HG02852 (cell line): ENCODE results near the gene ADAMTS3.
A peak's percentile ranks its signal among the peaks of the same experiment; 100 is the strongest.

ENCODE experiments used
- ATAC-seq: cut with Tn5 transposase; IDR thresholded peaks from one replicate; pipeline ENCODE4 v1.9.1; 2021; ENCODE audit warnings: mild to moderate bottlenecking, moderate library complexity; ENCODE audit not compliant: unreplicated experiment

ADAMTS3 gene

GRCh38 chr4:72568959-72569718, at the start of gene ADAMTS3:
TSS of gene ADAMTS3 (minus strand) at chr4:72569221. CDS start at chr4:72568762, 459 bp downstream.
- ATAC-seq, result no peak

DNA sequence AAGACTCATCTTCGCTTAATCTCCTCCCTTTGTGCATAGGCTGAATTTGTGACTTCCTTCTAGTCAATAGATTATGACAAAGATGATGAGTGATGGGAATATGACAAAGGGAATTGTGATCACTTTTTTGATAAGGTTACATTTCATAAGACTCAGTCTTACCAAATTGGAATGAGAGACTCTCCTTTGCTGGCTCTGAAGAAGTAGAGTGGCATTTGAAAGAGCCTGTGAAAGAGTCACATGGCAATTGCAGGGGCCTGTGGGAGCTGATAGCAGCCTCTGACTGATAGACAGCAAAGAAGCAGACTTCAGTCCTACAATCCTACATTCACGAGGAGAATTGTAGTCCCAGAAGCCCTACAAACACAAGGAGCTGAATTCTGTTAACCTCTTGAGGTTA, 44.9 kb upstream of the ADAMTS3 start:
- ATAC-seq, result no peak

GRCh38 chr4:72606751-72607150, 37.7 kb upstream of the ADAMTS3 start:
- no peak for ATAC-seq

- ATAC-seq, result no peak
These were observed 35.3 kb upstream of the ADAMTS3 start for GRCh38 chr4:72604324-72604723.

- no peak for ATAC-seq
These were observed 33.7 kb upstream of the ADAMTS3 start for GRCh38 chr4:72602396-72603376.

- no peak for ATAC-seq
These were observed 22.8 kb upstream of the ADAMTS3 start for GRCh38 chr4:72591547-72592454.

DNA sequence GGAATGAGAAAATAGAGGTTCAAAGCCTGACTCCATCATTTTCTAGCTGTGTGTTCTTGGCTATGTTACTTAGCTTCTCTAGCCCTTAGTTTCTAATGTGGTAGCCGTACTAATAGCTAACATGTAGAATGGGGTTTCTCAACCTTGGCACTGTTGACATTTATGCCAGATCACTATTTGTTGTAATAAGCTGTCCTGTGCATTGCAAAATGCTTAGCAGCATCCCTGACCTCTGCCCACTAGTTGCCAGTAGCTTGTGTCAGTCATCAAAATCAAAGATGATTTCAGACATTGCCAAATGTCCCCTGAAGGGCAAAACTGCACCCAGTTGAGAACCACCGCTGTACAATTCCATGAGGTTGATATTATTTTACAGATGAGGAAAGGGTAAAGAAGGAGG, 18.3 kb upstream of the ADAMTS3 start:
- no peak for ATAC-seq

DNA sequence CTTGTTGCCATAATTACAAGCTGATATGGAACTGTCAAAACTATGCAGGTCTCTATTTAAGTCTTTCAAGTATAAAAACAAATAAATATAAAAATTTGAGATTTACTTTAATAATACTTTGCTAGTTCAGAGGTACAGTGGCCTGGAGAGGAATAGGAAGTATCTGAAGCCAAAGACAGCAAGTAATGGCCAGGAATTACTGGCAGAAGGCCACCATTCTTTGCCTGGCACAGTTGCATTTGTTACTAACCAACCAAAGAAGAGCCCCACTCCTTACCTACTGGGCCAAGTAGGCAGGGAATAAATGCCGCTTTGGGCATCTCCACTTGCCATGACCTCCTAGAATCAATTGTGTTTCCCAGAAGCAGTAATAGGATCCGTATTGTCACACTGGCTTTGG, 13.8 kb upstream of the ADAMTS3 start:
- ATAC-seq, result no peak

DNA sequence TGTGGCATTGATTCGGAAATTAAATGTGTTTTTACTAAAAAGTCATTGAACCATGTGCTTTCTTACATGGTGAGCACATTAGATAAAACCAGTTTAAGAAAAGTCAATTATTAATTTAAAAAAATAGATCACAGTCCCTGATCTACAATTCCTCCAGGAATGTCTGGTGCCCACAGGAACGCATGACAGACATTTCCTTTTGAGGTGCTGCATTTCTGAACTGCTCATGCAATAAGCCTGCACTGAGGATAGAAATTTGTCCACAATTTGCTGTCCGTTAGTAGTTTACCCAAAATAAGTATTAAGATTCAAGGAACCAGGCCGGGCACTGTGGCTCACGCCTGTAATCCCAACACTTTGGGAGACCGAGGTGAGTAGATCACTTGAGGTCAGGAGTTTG, 8.2 kb upstream of the ADAMTS3 start:
- no peak for ATAC-seq

- ATAC-seq, result no peak
These were observed 2.3 kb upstream of the ADAMTS3 start for GRCh38 chr4:72571337-72571736.

- ATAC-seq, result no peak
These were observed 756 bp upstream of the ADAMTS3 start for GRCh38 chr4:72569719-72570235.

DNA sequence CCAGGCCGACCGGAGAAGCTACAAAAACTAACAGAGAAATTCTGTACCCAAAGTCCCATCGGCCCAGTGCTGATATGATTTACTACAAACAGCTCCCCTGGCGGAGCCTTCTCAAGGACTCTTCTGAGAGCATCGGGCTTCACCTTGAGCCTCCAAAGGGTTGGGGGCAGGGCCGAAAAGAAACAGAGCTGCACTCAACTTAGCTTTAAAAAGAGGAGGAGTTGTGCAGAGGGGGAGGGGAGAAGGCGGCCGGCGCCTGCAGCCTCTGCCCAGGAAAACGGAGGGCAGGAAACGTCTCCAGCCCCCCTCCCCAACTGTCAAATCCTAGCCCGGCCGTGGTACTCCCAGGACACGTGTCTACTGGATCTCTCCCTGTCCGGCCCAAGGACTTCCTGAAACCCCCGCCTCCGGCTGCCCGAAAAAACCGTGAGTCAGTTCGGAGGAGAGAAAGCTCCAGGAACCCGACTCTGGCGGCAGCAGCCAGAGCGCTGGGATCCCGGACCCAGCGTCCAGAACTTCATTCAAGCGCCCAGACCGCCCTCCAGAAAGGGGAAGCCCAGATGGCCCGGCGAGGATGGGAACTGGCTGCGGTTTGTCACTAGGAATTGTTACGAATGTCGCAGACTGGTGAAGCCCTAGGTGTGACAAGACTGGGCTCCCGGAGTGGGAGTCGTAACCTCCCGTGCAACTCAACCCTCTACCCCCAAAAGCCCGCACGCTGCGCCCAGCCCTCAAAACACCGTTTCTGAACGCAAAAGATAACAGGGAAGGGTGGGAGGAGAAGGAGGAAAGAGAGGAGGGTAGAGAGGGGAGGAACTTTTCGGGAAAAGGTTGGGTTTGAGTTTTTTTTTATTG, 973 bp downstream of the ADAMTS3 start:
- ATAC-seq, result peak; percentile 49

- no peak for ATAC-seq
These were observed 2.0 kb downstream of the ADAMTS3 start for GRCh38 chr4:72567036-72567435.

DNA sequence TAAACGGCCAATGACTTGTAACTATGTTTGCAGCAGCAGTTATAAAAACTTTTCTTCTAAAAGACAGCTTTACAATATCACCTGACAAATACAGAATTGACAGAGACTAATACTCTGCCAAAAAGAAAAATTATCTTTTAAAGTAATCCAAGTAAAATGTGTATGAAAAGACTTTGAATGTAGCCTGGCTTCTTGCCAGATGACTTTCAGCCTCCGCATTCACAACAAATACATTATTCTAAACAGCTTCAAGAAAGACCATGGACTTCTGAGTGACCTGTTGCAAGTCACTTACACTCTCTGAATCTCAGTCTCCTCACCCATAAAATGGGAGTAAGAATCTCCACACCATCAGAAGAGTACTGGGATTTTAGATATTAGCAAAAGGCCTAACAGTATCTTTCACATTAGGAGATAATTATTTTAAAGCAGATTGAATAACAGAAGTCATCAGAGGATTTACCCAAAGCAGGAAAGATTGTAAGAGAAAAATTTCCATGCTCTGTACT, 2.5 kb downstream of the ADAMTS3 start:
- ATAC-seq, result no peak

DNA sequence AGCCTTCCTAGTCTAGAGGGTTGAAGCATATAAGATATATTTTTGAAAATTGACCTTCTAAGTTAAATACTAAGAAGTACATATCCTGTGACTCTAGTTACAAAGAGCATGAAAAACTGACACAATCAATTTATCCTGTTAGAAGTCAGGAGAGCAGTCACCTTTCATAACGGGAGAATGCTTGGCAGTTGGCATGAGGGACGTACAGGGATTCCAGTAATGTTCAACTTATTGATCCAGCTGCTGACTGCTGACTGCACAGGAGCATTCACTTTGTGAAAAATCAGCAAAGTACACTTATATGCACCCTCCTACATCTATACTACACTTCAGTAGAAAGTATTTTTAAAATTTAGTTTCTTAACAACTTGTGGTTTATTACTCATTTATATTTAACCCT, 4.2 kb downstream of the ADAMTS3 start:
- no peak for ATAC-seq

DNA sequence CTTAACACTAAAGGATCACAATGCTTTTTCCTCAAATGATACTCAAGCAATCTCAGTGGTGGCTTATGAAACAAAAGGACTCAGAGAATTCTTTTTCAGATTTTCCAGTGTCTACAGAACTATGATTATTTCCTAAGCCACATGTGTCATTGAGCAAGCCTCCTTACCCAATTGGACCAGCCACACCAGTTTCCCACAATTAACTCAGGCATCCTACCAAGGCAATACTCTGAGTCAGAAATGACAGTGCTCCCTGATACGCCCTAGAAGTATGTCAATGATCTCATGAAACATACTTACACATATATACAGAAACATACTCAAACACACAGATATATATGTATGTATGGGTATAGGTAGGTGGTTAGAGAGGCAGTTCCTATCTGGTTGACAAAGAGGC, 4.8 kb downstream of the ADAMTS3 start:
- no peak for ATAC-seq

- ATAC-seq, result no peak
These were observed 10.4 kb downstream of the ADAMTS3 start for GRCh38 chr4:72558655-72559054.

DNA sequence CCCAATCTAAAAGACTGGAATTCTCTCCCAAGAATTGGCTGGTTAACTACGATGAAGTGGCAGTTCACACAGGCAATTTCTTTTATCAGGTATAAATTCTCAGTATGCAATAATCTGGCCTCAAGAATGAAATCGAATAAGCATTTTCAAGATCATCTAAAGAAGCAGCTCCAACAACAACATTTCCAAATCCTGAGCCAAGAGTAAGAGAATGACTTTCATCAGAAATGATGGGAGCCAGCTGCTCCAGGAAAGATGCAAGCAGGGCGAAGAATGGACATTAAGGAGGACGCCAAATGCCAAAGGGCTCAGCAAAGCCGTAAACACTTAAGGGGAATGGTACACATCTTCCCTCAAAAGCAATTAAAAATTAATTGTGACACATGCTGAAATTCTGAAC, 12.0 kb downstream of the ADAMTS3 start:
- no peak for ATAC-seq

DNA sequence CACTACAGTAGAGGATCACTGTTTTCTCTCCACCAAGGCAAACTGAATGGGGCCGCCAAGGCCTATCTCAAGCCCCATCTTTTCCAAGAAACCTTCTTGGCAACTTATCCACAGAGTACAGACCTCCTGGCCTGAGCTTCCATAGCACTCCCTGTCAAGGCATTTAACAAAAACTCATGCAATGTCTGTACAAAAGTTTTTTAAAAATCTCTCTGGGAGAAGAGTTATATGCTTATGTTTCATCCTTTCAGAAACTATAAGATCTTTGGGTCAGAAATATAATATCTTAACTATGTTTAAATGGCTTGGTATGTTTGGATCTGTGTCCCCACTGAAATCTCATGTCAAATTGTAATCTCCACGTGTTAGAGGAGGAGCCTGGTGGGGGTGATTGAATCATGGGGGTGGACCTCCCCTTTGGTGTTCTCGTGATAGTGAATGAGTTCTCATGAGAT, 13.6 kb downstream of the ADAMTS3 start:
- no peak for ATAC-seq
